GM18867 (cell line): Measurements from ENCODE around the gene DLG1.

Source experiments
- ATAC-seq: cut with Tn5 transposase; IDR thresholded peaks from one replicate; pipeline ENCODE4 v1.9.1; 2021; ENCODE audit warnings: mild to moderate bottlenecking, moderate library complexity; ENCODE audit not compliant: unreplicated experiment

The DLG1 gene

DNA sequence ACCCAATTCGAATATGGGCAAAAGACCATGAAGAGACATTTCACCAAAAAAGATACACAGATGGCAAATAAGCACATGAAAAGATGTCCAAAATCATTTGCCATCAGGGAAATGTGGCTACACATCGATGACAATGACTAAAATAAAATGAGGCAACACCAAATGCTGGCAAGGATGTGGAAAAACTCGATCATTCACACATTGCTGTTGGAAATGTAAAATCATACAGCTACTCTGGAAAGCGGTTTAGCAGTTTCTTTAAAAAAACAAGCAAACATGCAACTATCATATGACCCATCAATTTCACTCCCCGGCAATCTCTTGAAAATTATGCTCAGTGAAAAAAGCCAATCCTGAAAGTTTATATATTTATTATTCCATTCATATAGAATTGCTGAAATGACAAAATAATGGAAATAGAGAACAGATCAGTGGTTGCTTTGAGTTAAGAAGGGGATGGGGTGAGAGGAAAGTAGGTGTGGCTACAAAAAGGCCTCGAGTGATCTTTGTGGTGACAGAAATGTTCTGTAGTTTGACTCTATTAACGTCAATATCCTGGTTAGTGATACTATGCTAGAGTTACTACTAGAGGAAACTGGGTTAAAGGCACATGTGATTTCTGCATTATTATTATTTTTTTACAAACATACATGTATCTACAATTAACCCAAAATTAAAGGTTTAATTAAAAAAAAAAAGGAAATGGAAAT is 45.0 kb downstream of the DLG1 start:
- ATAC-seq = no peak

DNA sequence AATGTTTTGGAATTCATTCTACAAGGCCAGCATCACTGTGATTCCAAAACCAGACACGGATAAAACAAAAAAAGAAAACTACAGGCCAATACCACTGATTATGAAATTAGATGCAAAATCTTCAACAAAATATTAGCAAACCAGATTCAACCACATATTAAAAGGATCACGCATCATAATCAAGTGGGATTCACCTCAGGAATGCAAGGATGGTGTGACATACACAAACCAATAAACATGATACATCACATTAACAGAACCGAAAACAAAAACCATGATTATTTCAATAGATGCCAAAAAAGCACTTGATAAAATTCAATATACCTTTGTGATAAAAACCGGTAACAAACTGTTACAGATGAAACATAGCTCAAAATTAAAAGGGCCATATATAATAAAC is 48.9 kb downstream of the DLG1 start:
- ATAC-seq = no peak

DNA sequence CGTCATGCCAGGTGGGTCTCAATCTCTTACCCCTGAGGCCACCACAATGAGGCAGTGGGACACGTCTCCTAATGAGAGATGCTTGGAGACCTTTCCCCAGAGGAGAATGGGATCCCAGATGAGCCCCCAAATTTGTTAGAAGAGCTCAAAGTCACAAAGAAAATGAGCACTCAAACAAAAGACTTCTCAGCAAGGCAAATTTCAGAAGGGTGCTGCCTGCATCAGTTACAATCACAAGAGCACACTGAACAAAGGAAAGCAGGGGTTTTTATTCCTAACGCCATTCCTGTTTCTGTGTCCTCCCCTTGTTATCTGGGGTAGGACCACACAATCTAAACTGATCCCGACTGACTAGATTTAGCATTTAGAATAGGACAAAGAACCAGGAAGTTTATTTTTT is 50.1 kb downstream of the DLG1 start:
- ATAC-seq = no peak

DNA sequence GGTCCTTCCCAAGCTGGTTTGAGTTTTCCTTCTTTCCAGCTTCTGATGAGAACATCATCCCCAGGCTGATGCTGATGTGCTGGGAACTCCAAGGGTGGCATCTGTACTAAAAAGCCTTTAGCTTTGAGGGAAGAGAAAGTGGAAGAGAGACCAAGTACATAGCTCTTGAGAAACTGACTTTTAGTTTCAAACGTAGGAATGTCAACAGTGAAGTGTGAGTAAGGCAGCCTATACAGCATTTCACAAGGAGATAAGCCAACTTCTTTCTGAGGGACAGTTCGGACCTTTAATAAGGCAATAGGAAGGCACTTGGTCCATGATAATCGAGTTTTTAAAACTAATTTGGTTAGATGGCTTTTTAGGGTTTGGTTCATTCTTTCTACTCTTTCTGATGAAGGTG is 53.7 kb downstream of the DLG1 start:
- ATAC-seq = no peak

DNA sequence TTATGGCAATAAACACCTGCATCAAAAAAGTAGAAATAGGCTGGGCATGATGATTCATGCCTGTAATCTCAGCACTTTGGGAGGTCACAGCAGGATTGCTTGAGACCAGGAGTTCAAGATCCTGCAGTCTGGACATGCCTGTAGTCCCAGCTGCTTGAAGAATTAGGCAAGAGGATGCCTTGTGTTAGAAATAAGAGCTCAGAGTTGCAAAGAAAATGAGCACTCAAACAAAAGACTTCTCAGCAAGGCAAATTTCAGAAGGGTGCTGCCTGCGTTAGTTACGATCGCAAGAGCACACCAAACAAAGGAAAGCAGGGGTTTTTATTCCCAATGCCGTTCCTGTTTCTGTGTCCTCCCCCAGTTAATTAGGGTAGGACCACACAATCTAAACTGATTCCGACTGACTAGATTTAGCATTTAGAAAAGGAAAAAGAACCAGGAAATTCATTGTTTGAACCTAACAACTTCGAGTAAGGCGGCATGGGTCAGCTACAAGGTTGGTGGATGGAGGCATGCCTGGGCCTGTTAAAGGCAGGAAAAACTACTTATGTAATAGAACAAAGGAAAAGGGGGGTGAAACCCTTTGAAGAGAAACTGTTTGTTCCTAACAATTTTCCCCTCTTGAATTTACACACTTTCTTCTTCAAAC is 55.5 kb downstream of the DLG1 start:
- ATAC-seq = no peak

DNA sequence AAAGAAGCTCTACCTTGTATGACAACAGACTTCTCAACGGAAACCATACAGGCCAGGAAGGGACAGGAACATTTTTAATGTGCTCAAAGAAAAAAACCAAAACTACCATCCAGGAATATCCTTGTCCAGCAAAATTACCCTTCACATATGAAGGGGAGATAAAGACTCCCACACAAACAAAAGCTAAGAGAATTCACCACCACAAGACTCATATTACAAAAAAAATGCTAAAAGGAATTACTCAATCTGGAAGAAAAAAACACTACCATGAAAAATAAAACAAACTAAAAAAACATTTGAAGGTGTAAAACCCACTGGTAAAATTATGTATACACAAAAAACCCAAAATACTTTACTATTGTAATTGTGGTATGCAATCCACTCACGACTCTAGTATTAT is 57.2 kb downstream of the DLG1 start:
- no peak for ATAC-seq

DNA sequence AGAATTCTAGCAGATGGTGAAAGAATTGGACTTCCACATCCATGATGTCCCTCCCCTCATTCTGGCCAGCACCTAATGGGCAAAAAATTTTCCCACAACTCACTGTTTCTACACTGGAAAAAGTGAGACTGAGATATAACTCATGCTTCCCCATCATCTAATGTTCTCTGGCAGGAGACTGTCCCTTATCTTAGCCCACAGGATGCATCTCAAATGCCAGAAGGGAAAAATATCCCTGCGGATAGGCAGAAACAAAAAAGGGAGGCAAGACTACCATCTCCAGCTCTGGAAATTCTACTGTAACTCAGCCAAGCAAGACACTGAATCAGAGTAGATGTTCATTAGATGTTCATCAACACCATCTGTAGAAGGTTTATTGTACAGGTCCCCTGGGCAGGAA is 58.6 kb downstream of the DLG1 start:
- no peak for ATAC-seq

DNA sequence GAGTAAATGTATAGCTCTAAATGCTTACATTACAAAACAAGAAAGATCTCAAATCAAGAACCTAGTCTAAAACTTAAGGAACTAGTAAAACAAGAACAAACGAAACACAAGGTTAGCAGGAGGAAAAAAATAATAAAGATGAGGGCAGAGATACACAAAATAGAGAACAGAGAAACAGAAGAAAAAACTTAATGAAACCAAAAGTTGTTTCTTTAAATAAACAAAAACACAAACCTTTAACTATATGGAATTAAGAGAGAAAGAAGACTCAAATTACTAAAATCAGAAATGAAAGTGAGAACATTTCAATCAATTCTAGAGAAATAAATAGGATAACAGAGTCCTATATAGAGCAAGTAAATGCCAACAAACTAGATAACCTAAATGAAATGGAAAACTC is 59.6 kb downstream of the DLG1 start:
- peak; percentile 68 for ATAC-seq

DNA sequence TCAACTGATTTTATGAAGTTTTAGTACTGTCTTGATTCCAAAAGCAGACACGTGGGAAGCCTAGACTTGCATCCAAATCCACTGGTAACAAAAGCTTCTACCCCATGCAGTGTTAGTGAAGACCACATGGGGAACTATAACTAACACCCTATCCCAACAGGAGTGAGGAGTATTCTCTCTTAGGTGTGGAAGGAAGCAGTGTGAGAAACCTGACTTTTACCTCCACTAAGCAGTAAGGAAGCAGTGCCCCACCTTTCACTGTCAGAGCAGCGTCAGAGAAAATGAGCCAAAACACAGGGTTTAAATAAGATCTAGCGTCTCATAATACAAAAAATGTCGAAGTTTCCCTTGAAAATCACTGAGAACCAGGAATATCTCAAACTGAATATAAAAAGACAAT is 60.5 kb downstream of the DLG1 start:
- ATAC-seq = no peak

DNA sequence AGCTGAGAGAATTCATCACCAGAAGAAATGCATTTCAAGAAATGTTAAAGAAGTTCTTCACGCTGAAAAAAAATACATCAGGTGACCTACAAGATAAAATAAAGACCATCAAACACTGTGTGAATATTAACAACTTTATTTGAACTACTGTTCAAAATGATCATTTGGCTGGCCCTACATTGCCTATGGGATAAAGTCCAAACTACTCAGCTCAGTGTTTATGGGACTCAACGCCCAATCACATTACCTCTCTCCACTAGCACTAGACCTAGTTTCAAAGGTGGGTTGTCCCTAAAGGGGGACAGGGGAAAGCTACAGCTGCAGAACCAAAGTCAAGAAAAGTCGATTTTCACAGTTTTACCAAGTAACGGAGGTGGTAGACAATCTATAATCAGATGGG is 62.0 kb downstream of the DLG1 start:
- ATAC-seq = no peak

DNA sequence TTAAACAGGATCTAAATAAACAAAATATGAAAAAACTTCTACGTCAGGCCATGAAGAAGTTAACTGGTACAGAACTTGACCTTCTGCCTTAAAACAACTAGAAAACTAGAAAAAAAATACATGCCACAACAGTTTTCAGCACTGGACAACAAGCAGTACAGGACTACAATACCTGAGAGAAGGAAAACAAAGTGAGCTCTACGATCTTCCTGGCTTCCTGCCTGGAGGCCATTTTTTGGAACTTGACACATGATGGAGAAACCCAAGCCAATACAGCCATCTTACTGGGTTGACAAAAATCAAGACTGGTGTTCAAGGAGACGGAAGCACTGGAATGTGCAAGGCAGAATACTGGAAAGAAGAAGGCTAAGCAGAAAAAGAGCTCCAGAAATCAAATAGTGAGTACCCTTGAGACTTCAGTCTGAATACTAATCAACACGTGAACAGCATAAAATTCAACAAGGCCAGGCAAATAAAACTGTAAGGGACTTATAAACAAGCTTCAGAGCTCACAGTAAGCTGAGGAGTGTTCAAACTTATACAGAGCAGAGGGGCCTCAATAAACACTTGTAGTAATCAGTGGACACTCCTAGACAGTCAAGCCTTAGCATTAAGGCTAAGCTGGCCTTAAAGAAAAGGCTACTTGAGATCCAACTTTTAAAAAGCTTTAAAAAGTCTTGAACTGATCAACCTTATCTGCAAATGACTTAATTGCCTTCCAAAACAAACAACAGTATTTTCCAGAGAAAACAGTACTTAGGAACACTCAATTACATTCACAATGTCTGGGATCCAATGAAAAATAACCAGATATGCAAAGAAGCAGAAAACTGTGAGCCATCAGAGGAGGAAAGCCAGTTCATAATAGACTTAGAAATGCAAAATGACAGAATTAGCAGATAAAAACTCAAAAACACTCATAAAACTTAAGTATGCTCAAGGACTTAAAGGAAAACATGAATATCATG is 63.2 kb downstream of the DLG1 start:
- ATAC-seq = no peak

DNA sequence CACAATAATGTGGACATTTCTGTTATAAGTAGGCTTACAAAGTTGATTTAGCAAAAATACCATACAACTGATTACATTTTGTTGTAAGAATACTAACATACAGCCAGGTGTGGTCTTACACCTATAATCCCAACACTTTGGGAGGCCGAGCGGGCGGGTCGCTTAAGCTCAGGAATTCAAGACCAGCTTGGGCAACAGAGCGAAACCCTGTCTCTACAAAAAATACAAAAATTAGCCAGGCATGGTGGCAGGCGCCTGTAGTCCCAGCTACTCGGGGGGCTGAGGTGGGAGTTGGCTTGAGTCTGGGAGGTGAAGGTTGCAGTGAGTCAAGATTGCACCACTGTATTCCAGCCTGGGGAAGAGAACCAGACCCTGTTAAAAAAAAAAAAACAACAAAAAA is 67.1 kb downstream of the DLG1 start:
- no peak for ATAC-seq

DNA sequence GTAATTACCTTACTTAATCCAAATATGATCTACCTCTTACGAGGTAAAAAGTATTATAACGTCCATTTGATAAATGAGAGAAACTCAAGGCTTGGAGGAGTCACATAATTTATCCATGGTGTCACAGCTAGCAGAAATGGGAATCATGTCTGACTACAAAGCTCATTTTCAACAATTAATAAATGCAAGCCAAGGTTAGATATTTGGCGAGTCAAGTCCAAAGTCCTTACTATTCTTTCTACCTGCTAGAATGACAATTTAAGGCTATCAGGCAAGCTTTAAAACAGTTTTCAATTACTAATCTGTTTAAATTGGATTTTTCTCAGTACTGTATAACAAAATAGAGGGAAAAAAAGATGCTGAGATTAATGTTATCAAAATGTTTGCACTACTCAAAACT is 68.6 kb downstream of the DLG1 start:
- no peak for ATAC-seq

DNA sequence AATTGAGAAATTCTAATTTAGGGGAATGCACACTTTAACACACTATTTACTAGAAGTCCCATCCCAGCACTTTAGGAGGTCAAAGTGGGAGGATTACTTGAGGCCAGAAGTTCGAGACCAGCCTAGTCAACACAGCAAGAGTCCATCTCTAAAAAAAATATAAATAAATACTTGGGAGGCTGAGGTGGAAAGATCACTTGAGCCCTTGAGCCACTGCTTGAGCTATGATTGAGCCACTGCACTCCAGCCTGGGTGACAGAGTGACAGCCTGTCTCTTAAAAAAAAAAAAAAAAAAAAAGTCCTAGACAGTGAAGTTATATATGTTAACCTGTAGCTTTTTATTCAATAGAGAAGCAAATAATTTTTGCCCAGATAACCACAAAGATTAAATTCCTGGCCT is 69.2 kb downstream of the DLG1 start:
- ATAC-seq = no peak

DNA sequence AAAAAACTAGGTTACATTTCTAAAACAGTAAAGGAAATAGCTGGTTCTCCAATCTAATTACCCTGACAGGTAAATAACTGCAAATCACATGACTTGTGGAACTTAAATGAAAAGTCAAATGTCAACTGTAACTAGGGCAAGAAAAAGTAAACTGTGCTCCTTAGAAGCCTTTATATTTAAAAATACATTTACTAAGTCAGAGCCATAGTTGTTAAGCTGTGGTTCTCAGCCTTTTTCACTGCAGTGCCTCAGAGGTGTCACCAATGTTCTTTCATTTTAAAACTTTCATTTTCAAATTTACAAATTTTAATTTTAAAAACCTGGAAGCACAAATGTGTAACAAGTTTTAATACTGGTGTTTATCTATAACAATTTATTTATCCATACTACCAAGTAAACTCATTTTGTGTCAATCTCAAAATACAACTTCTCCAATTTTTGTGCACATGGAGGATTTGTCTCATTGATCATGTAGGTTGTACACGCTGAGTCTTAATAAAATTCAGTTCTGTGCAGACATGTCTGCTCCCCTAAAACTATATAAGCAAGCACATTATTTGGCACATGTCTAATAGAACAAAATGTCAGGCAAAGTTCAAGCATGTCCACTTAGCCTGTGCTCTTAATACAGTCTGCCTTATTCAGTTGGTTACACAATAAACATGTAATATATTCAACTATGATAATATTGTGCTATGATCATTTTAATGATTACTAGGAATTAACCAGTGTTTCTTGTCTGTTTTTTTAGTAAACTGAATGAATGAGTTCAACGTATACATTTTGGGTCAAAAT is 70.4 kb downstream of the DLG1 start:
- peak; percentile 48 for ATAC-seq

DNA sequence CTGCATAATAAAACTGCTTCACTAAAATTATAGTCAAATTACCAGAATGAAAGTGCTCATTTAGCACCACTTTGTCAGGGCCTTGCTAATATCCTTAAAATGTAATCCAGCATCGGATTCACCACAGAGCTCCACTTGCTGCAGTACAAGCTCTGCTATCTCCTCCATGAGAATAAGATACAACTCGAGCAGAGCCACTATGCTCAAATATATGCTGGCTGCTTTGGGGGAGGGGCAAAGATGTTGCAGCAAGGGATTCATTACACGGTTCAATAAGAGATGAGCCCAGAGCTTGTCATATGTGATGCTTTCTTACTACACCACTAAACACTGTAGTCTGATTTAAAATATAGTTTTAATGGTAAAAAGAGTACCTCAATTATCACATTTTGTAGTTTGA is 72.2 kb downstream of the DLG1 start:
- no peak for ATAC-seq

DNA sequence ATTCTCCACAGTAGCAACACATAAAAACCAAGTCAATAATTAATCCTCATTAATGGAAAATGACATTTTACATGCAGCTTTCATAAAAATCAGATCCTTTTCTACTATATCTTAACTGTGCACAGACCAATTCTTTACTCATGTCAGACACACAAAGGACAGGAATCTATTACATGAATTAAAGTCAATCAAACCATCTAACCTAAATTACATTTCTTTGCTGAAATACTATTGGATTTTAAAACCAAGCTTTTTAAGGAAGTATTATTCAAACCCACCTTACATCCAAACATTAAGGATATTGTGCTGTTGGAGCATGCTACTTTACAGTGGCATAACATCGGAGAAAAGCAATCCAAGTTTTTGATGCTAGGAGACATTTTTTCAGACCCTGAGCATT is 72.8 kb downstream of the DLG1 start:
- ATAC-seq = no peak

DNA sequence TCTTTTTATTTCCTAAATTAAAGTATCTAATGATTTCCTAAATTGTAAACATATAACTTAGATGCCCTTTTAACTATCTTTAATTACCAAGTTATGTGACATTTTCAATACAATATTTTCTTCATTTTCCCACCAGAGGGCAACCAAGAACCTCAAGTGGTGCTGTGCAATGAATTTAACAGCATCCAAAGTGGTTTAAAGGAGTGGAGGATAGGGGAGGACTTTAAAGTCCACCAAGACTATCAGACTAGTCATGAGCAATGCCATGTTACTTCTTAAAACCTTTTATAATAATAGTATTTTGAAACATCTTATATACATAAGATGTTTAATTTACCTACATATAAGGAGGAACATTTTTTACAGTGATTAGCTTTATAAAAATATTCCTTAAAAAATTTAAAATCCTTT is 74.4 kb downstream of the DLG1 start:
- no peak for ATAC-seq

DNA sequence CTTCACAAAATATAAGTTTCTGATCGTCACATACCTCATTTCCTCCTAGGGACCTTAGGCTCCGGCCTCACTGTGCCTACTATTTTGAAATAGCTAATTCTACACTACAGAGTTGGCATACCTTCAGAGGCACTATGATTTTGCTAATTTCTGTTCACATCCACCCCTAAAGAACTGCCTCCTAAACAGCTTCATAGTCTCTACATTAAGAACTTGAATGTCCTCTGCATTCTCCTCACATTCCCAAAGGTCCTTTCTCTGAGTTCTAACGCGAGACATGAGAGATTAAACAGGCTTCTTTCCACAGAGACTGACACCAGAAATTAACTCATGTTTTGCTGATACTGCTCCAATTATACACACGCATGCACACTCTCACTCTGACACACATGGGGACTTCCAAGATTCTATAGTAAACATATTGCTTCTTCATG is 75.5 kb downstream of the DLG1 start:
- ATAC-seq = no peak

DNA sequence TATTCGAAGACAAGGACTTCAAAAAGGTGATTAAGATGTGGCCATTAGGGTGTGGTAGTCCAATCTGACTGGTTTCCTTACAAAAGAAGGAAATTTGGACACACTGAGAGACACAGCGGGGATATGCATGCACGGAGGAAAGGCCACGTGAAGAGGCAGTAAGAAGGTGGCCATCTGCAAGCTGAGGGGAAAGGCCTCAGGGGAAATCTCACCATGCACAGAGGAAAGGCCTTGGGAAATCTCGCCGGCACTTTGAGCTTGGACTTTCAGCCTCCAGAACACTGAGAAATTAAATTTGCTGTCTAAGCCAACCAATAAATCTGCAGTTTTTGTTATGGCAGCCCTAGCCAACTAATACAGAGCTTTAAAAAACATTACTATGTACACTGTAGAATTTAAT is 78.8 kb downstream of the DLG1 start:
- ATAC-seq = no peak

DNA sequence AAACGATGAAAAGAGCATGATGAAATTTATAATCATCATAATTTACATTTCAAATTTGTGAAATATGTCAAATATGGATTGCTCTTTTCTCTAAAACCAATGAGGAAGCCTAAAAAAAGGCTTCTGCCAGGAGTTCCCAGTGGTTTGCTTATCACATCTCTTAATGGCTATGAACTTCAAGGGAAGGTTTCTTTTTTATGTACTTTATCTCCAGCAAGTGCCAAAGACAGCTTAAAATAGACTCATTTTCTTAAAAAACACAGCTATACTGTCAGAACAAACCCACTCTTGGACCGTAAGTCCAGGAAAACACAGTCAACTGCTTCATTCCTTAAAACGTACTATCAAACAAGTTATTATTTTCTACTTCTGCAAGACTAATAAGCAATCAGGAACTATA is 80.2 kb downstream of the DLG1 start:
- ATAC-seq = no peak
